GM12892 (cell line): ENCODE data around the gene AMBRA1.

Source experiments
- POLR2A ChIP-seq: IDR thresholded peaks from 2 replicates; pipeline ENCODE4 v1.6.1; 2011; ENCODE audit warnings: low read depth, low read length, control low read depth
- TAF1 ChIP-seq: IDR thresholded peaks from 2 replicates; pipeline ENCODE4 v1.6.1; 2011; ENCODE audit warnings: low read depth, mild to moderate bottlenecking, control low read depth, low read length, borderline replicate concordance

DNA sequence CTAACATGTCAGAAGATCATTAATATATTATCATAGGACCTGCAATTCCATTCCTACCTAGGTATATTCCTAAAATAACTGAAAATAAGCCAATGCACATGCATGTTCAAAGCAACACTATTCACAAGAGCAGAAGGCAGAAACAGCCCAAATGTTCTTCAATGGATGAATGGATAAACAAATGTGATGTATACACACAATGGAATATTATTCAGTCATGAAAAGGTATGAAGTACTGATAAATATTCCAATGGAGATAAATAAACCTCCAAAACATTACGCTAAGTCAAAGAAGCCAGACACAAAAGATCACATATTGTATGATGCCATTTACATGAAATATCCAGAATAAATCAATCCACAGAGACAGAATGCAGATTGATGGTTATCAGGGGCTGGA is 16.8 kb downstream of the AMBRA1 start:
- no peak for TF ChIP-seq TAF1
- no peak for TF ChIP-seq POLR2A
